CD14-positive monocyte (primary cell): ENCODE measurements around the gene AP5B1. TPM values are rescaled to one million over a fixed set of nuclear protein-coding genes. Genes with fewer than 3 reads are reported as not detected.

Experiments
- DNase-seq, 3 donors: peaks; one replicate each; pipeline ENCODE4 v3.0.0-alpha.2; 2011 to 2022
- H2AFZ ChIP-seq: 2 replicates; pipeline ENCODE4 v1.6.0; 2012; ENCODE audit warnings: mild to moderate bottlenecking, low read depth, low read length, inconsistent platforms; ENCODE audit not compliant: insufficient read depth, poor library complexity, severe bottlenecking
- H3K27ac ChIP-seq, 2 donors: 1 replicate in 1 of 2; 2 replicates in 1 of 2; pipeline ENCODE4 v1.5.1; 2012 to 2013; ENCODE audit warnings: low read length in 2 of 2, control low read depth in 1 of 2, inconsistent platforms in 1 of 2, low read depth in 1 of 2, mild to moderate bottlenecking in 1 of 2
- H3K27me3 ChIP-seq, 2 donors: one replicate each; pipeline versions ENCODE4 v1.6.0 to v1.6.1; 2011 to 2013; ENCODE audit warnings: low read length in 2 of 2; ENCODE audit not compliant: control insufficient read depth in 2 of 2, insufficient read depth in 2 of 2
- H3K36me3 ChIP-seq, 2 donors: replicated peaks in 1 of 2; 1 replicate in 1 of 2; 2 replicates in 1 of 2; pipeline versions ENCODE4 v1.5.1 to v1.6.1; 2012 to 2013; ENCODE audit warnings: low read length in 2 of 2, control low read depth in 1 of 2, inconsistent platforms in 1 of 2, mild to moderate bottlenecking in 1 of 2; ENCODE audit not compliant: insufficient read depth in 2 of 2, control insufficient read depth in 1 of 2
- H3K4me1 ChIP-seq, 2 donors: 1 replicate in 1 of 2; 2 replicates in 1 of 2; pipeline versions ENCODE4 v1.5.1 to v1.6.1; 2012 to 2013; ENCODE audit warnings: low read length in 2 of 2, control low read depth in 1 of 2, inconsistent platforms in 1 of 2, mild to moderate bottlenecking in 1 of 2, moderate library complexity in 1 of 2; ENCODE audit not compliant: insufficient read depth in 2 of 2, control insufficient read depth in 1 of 2
- H3K4me2 ChIP-seq: replicated peaks from 2 replicates; pipeline ENCODE3; 2012; ENCODE audit warnings: low read length, moderate library complexity, mild to moderate bottlenecking; ENCODE audit not compliant: poor library complexity, severe bottlenecking; ENCODE audit errors: extremely low read depth
- H3K4me3 ChIP-seq, 3 experiments: fragments of 200-600 bp in 1 of 3; sonication (generic) in 1 of 3; replicated peaks in 1 of 3; 1 replicate in 2 of 3; 2 replicates in 1 of 3; pipeline ENCODE4 v1.5.1; 2011 to 2013; ENCODE audit warnings: low read length in 3 of 3, mild to moderate bottlenecking in 3 of 3, control low read depth in 2 of 3, low read depth in 2 of 3, inconsistent platforms in 1 of 3, moderate library complexity in 1 of 3
- H3K79me2 ChIP-seq: 2 replicates; pipeline ENCODE4 v1.6.0; 2012; ENCODE audit warnings: mild to moderate bottlenecking, control low read depth, inconsistent platforms, low read length, moderate library complexity; ENCODE audit not compliant: insufficient read depth
- H3K9ac ChIP-seq: 2 replicates; pipeline ENCODE4 v1.6.0; 2017; ENCODE audit warnings: low read length, mild to moderate bottlenecking; ENCODE audit not compliant: insufficient read depth, poor library complexity, severe bottlenecking
- H3K9me3 ChIP-seq, 2 donors: replicated peaks in 1 of 2; 1 replicate in 1 of 2; 2 replicates in 1 of 2; pipeline versions ENCODE4 v1.5.1 to v1.6.1; 2012 to 2013; ENCODE audit warnings: low read length in 2 of 2, control low read depth in 1 of 2; ENCODE audit not compliant: control insufficient read depth in 1 of 2, insufficient read depth in 1 of 2
- H4K20me1 ChIP-seq: 2 replicates; pipeline ENCODE4 v1.6.0; 2012; ENCODE audit warnings: mild to moderate bottlenecking, low read length, control low read depth, moderate library complexity; ENCODE audit not compliant: insufficient read depth
- H3K27ac Mint-ChIP-seq, 7 donors: one replicate each; pipeline ENCODE4 v1.8.0; 2020; ENCODE audit warnings: mild to moderate bottlenecking in 7 of 7, mixed read lengths in 7 of 7, moderate library complexity in 6 of 7, inconsistent platforms in 2 of 7
- H3K27me3 Mint-ChIP-seq, 3 donors: one replicate each; pipeline ENCODE4 v1.8.0; 2021 to 2022; ENCODE audit warnings: low read depth in 3 of 3, mild to moderate bottlenecking in 3 of 3, mixed read lengths in 3 of 3, moderate library complexity in 3 of 3, inconsistent platforms in 1 of 3
- H3K36me3 Mint-ChIP-seq, 2 donors: one replicate each; pipeline ENCODE4 v1.8.0; 2020; ENCODE audit warnings: mixed read lengths in 2 of 2, inconsistent platforms in 1 of 2, mild to moderate bottlenecking in 1 of 2
- H3K4me1 Mint-ChIP-seq: one replicate; pipeline ENCODE4 v1.8.0; 2020; ENCODE audit warnings: mild to moderate bottlenecking, mixed read lengths
- H3K4me3 Mint-ChIP-seq, 2 donors: one replicate each; pipeline ENCODE4 v1.8.0; 2020; ENCODE audit warnings: mild to moderate bottlenecking in 2 of 2, mixed read lengths in 2 of 2, moderate library complexity in 1 of 2
- H3K9me3 Mint-ChIP-seq, 7 donors: one replicate each; pipeline ENCODE4 v1.8.0; 2020 to 2022; ENCODE audit warnings: mixed read lengths in 7 of 7, mild to moderate bottlenecking in 6 of 7, moderate library complexity in 6 of 7, inconsistent platforms in 2 of 7
- CTCF ChIP-seq: fragments of 200-600 bp; IDR thresholded peaks from one replicate; pipeline ENCODE4 v1.8.0; 2022; ENCODE audit warnings: antibody characterized with exemption, mild to moderate bottlenecking
- WGBS: methylation state at CpG from one replicate; pipeline ENCODE4 v1.1.5; 2013; ENCODE audit warnings: missing lambda C conversion rate; ENCODE audit not compliant: insufficient coverage; 5-methylcytosine and 5-hydroxymethylcytosine counted together
- intact Hi-C, 2 donors: fragments of 100-400 bp; cut with micrococcal nuclease; formaldehyde crosslinking; loops; one replicate each; pipeline versions ENCODE4 v1.15.0 to v1.15.1; 2023
- polyA plus RNA-seq, 3 donors: library from polyadenylated mRNA; depleted of rRNA in 1 of 3; unstranded in 2 of 3; stranded (reverse) in 1 of 3; fragments of 300-500 nt in 2 of 3; fragments of >200 nt in 1 of 3; fragmentation: Illumina TruSeq in 2 of 3; gene quantifications; 1 replicate in 2 of 3; 2 replicates in 1 of 3; pipeline ENCODE4 v1.2.3, GENCODE V29; 2012 to 2021

The AP5B1 gene
- polyA plus RNA-seq, 3 donors = 33.7 to 46.4 (median 35.1) TPM

- peaks cover 0 to 2% (median 0%) of the 10 kb centered on the region in 7 donors for H3K9me3 Mint-ChIP-seq
- H3K4me1 Mint-ChIP-seq = peaks cover 6% of the 10 kb centered on the region
- Histone ChIP-seq H4K20me1 (no peaks in the 10 kb centered on the region), H3K27me3 (no peaks in the 10 kb centered on the region), H3K36me3 (no peaks in the 10 kb centered on the region), H3K79me2 (no peaks in the 10 kb centered on the region), H3K4me1 (peaks cover 0 to 7% of the 10 kb centered on the region in 2 donors), H3K9me3 (no peaks in the 10 kb centered on the region), H3K4me3 (no peak overlapping the region), H2AFZ (peak overlapping the region; percentile 15), H3K9ac (no peak overlapping the region), H3K27ac (no peak overlapping the region), H3K4me2 (no peak overlapping the region)
- H3K27ac Mint-ChIP-seq = no peak overlapping the region
- intact Hi-C loops = loop anchor here in 1 of 2 donors (1.0 kb wide), 1 partner anchor 74 kb away; no protein-coding TSS in a partner anchor
- no peaks in the 10 kb centered on the region for H3K36me3 Mint-ChIP-seq
- peaks cover 0 to 3% (median 1%) of the 10 kb centered on the region in 3 donors for H3K27me3 Mint-ChIP-seq
- 79% methylated on average over 17 of the region's 18 CpGs for WGBS
- TF ChIP-seq CTCF = no peak
- no peak overlapping the region for H3K4me3 Mint-ChIP-seq
- DNase-seq = peak; percentile 53 to 71 (median 65)
Measured at GRCh38 chr11:65744026-65744698, 36.6 kb downstream of the AP5B1 start.

- H3K4me3 ChIP-seq = no peak overlapping the region
- H3K4me1 ChIP-seq = peaks cover 0 to 7% of the 10 kb centered on the region in 2 donors
- DNase-seq = no peak
- no peaks in the 10 kb centered on the region for H3K36me3 ChIP-seq
- no peaks in the 10 kb centered on the region for H3K9me3 ChIP-seq
- H3K79me2 ChIP-seq = no peaks in the 10 kb centered on the region
- H3K9ac ChIP-seq = no peak overlapping the region
- 91% methylated on average over 8 of the region's 10 CpGs for WGBS
- Mint-ChIP-seq H3K9me3 (peaks cover 0 to 2% (median 0%) of the 10 kb centered on the region in 7 donors), H3K4me1 (peaks cover 6% of the 10 kb centered on the region), H3K27ac (no peak overlapping the region), H3K27me3 (peaks cover 0 to 3% (median 1%) of the 10 kb centered on the region in 3 donors), H3K36me3 (no peaks in the 10 kb centered on the region), H3K4me3 (no peak overlapping the region)
- TF ChIP-seq CTCF = no peak
- no peaks in the 10 kb centered on the region for H3K27me3 ChIP-seq
- no peak overlapping the region for H2AFZ ChIP-seq
- H4K20me1 ChIP-seq = no peaks in the 10 kb centered on the region
- no peak overlapping the region for H3K27ac ChIP-seq
- H3K4me2 ChIP-seq = no peak overlapping the region
- intact Hi-C loops = loop anchor here in 1 of 2 donors (1.0 kb wide), 1 partner anchor 75 kb away; no protein-coding TSS in a partner anchor
Measured at GRCh38 chr11:65743681-65744025, 37.1 kb downstream of the AP5B1 start.
